Stimulated activated CD8-positive, alpha-beta memory T cell treated with anti-CD3 and anti-CD28 coated beads, Interleukin-4, amount 100 ng/mL, for 24 hours (primary cell): Measurements from ENCODE around the gene ATXN1L.
"Not testable (repeated sequence)": the region's sequence is repeated elsewhere in the genome, so short reads cannot be mapped to it uniquely, and the experiment has no call there.

Experiments
- DNase-seq: peaks from one replicate; pipeline ENCODE4 v3.0.0-alpha.2; 2020; ENCODE audit warnings: low read depth

Gene ATXN1L, protein sequence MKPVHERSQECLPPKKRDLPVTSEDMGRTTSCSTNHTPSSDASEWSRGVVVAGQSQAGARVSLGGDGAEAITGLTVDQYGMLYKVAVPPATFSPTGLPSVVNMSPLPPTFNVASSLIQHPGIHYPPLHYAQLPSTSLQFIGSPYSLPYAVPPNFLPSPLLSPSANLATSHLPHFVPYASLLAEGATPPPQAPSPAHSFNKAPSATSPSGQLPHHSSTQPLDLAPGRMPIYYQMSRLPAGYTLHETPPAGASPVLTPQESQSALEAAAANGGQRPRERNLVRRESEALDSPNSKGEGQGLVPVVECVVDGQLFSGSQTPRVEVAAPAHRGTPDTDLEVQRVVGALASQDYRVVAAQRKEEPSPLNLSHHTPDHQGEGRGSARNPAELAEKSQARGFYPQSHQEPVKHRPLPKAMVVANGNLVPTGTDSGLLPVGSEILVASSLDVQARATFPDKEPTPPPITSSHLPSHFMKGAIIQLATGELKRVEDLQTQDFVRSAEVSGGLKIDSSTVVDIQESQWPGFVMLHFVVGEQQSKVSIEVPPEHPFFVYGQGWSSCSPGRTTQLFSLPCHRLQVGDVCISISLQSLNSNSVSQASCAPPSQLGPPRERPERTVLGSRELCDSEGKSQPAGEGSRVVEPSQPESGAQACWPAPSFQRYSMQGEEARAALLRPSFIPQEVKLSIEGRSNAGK

DNA sequence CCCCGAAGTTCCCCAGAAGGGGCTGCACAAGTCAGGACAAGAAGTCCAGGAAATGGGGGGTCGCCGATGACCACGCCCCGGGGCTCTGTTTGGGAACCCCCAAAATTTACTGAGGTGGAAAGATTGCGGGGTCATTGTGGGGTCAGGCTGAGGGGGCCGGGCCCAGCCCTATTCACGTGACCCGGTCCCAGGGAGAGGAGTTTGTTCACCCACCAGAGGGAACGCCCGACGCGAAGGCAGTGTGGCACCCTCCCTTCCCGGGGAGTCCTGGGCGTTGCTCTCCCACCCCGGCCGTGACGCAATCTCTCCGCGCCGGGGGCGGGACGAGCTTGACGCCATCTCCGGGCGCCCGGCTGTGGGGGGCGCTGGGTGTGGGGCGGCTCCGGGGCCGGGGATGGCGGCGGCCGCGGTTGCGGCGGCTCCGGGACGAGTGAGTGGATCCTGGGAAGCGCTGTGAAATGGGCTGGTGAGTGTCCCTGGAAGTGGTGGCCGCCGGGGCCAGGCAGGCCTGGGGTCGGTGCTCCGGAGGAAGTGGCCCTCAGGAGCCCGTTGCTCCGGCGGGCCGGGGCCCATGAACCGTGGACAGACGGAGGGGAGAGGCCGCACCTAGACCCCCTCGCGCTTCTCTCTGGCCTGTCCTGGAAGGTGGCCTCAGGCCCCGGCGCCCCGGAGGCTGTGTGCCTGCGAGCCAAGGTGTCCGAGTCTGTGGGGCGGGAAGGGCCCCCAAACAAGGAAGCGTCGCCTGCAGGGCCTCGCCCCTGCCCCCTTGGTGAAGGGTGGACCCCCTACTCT, at the start of gene ATXN1L:
Gene ATXN1L, plus strand, starts transcription at position 338 of the 792 bp plus-strand sequence. CDS start 3,765 bp downstream, outside the sequence.
- DNase-seq, result peak; percentile 85

DNA sequence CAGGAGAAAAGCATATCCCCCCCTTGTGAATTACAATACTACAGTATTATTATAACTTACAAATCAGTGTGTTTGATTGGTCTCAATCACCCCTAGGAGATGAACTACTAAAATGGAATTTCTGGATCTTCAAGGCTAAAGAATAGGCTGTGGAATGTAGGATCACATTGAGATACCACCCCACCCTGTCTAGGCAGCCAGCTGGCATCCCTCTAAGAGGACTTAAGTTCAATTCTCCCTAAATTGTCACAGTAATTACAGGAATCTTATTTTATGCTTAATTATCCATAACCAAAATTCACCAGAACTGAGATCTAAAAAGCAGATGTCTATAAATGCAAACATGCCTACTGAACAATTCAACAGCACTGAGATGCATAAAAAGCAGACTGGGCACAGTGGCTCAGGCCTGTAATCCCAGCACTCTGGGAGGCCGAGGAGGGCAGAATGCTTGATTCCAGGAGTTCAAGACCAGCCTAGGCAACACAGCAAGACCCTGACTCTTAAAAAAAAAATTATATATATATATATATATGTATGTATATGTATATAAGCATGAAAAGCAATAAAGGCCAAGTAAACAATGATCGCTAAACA, 49.2 kb upstream of the ATXN1L start:
- DNase-seq, result no peak

GRCh38 chr16:71803305-71803690, 42.5 kb upstream of the ATXN1L start:
- DNase-seq, result no peak

DNA sequence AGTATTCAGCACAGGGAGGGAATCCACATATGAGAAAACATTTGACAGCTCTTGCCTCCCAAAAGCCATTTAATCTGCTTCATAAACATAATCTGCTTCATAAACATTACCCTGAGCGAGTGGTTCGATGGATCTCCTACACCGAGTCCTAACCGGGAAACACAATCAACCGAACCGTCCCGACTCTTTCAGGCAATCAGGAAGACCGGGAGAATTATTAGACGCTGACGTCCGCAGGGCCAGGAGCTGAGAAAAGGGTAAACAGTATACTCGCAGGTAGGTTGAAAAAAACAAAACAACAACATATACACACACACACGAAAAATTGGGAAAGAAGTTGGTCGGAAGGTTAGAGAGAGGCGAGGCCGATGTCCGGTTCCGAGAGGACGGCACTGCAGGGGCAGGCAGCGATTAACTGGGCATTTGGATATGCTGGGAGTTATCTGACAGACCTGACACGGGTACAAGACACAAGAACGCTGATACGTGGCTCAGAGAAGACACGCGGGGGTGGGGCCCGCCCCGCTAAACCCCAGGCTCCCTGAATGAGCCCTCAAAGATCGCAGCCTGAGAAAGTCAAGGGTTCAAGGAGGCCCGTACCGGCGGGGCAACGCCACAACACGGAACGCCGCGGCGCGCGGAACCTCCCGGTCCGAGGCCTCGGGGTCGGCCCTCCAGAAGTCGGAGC, 37.7 kb upstream of the ATXN1L start:
- DNase-seq, result peak; percentile 39

DNA sequence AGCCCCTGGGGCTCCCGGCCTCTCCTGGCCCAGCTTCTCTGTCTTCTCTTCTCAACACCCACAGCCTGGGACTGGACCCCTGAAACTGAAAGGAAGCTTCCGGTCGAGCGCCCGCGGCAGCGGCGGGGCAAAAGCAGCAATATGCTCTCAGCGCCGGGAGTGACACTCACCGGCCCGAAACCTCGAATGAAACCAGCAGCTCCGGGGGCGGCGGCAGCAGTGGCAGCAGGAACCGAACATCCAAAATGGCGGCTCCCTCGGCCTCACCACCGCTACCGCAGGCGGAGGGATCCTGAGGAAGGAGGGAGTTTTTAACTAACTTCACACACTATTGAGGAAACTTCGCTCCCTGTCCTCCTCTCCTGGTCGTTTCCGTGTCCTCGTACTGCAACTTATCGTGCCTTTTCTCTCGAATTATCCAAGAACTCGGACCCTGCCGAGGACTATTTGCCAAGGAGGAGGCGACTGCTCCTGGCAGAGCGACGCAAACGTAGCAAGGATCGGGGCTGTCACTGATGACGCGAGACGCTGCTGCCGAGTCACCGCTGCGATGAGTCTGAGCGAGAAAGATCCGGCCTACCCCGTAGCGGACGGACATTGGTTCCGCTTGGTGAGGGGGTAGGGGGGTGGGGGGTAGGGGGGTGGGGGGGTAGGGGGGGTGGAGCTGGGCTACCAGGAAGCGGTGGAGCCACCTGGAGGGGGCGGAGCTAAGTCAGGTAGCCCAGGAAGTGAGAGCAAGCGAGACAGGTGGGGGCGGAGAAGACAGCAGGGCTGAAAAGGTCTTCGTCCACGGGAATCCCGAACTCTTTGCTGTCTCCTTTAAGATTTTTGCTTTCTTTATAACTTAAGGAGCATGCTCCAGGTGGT, 37.0 kb upstream of the ATXN1L start, which contains the start of gene AP1G1:
Gene AP1G1, minus strand, starts transcription at position 242 of the 867 bp plus-strand sequence. CDS start 19,355 bp downstream, outside the sequence.
- peak; percentile 86 for DNase-seq

DNA sequence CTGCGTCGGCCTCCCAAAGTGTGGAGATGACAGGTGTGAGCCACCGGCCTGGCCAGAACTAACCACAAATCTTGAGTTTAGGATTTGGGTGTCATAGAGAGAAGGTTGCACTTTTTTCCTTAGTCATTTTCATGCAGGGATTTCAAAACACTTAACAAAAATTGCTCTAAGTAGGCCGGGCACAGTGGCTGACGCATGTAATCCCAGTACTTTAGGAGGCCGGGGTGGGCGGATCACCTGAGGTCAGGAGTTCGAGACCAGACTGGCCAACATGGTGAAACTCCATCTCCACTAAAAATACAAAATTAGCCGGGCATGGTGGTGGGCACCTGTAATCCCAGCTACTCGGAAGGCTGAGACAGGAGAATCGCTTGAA, 35.6 kb upstream of the ATXN1L start:
- DNase-seq, result not testable (repeated sequence)

DNA sequence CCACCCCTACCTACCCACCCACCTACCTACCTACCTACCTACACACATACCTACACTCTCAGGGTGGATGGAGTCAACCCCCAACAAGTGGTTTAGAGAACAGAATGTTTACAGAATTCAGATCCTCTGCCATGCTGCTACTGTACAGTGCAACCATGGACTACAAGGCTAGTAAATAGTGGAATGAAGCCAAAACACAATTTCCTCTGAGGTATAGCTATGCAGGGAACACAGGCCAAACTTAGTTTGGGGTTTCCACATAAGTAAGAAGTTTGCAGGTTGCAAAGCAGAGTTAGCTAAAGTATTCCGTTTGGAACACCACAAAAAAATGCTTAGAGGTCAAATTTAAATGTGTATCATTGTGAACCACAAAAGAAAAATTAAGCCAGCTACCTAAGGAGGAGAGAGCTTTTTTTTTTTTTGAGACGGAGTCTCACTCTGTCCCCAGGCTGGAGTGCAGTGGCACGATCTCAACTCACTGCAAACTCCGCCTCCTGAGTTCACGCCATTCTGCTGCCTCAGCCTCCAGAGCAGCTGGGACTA, 34.4 kb upstream of the ATXN1L start:
- no peak for DNase-seq

- DNase-seq, result not testable (repeated sequence)
These were observed 28.6 kb upstream of the ATXN1L start for GRCh38 chr16:71817155-71817500.

GRCh38 chr16:71826533-71827017, 19.2 kb upstream of the ATXN1L start:
- no peak for DNase-seq

DNA sequence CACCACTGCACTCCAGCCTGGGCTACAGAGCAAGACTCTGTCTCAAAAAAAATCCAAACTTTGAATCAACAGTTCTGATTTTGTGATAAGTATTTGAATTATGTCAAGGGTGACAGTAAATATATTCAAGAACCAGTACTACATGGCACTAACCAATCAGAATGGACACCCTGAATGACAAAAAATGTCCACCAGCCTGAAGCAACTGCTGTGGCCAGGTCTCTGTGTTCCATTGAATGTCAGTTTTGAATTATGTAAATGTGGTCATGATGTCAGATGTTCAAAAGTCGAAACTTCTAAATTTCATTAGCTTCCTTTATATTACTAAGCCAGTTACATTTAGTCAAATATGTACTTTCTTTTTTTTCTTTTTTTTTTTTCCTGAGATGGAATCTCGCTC, 15.4 kb upstream of the ATXN1L start:
- DNase-seq, result no peak

GRCh38 chr16:71831698-71832097, 14.1 kb upstream of the ATXN1L start:
- DNase-seq, result not testable (repeated sequence)

GRCh38 chr16:71832112-71832511, 13.7 kb upstream of the ATXN1L start:
- DNase-seq, result not testable (repeated sequence)

DNA sequence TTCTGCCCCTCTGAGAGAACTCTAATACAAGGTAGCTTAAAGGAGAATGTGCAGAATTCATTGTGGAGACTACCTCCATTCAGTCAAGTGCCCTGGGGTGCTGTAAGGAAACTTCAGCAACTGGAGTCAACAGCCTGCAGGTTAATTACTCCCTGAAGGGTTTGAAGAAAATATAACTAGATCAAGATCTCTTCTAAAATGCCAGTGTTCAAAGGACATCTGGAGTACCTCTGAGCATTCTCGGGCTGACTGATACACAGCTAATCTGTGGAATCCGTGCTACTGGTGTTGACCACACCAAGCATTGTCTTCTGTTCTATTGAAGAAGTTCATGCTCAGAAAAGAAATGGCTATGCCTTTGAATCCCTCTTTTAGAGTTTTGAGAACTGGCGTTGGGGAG, 11.5 kb upstream of the ATXN1L start:
- no peak for DNase-seq

GRCh38 chr16:71837150-71837549, 8.6 kb upstream of the ATXN1L start:
- DNase-seq, result no peak

DNA sequence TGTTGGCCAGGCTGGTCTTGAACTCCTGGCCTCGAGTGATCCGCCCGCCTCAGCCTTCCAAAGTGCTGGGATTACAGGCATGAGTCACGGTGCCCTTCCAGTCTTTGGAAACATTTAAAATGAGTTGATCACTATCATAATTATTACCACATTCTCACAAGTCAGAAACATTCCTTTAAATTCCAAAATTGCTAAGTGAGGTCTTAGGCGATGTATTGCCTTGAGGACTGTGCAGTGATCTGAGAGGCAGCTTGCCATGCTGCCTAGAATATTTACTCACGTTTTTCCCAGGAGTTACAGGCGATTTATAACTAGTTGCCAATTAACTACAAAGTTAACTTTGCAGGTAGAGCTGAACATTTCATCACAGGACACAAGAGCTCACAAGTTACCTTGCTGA, 5.7 kb upstream of the ATXN1L start:
- DNase-seq, result no peak

DNA sequence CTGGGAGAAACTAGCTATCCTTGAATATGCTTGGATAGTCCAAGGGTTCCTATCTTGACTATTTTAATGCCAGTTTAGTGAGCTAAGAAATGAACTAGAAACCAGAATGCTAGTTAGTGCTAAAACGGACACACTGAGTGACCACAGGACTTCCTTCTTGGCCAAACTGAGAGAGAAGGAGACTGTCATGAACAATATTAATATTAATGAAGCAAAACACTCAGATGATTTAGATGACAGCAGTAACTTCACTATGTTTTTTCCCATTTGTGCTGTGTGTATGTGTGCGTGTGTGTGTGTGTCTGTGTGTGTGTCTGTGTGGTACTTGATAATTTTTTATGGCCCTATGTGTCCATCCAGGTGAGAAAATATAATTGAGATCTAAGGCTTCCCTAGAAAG, 2.2 kb upstream of the ATXN1L start:
- no peak for DNase-seq

GRCh38 chr16:71846431-71846830, 655 bp downstream of the ATXN1L start:
- no peak for DNase-seq

GRCh38 chr16:71847096-71847495, 1.3 kb downstream of the ATXN1L start:
- no peak for DNase-seq

- DNase-seq, result no peak
These were observed 2.8 kb downstream of the ATXN1L start for GRCh38 chr16:71848622-71849021.

DNA sequence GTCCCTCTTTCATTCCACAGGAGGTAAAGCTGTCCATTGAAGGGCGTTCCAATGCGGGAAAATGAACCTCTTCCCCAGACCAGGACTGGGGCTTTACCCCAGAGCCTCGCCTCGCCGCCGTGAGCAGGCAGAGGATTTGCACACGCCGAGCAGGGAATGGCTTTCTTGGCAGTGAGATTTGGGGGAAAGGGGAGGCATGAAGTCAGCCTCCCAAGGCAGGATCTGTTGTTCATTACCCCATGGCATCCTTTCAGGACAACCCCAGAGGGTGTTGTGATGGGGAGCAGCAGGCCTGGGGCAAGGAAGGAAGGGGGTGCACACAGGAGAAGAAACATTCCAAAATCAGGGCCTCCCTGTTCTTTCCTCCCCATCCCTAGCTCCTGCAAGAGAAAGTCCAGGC, 6.0 kb downstream of the ATXN1L start:
- DNase-seq, result no peak
